HG03469 (cell line): ENCODE data around the gene MACF1.
A peak's percentile ranks its signal among the peaks of the same experiment; 100 is the strongest.

Source experiments
- ATAC-seq: cut with Tn5 transposase; IDR thresholded peaks from one replicate; pipeline ENCODE4 v1.9.1; 2021; ENCODE audit warnings: mild to moderate bottlenecking, moderate library complexity, moderate number of reproducible peaks; ENCODE audit not compliant: unreplicated experiment

Gene MACF1

GRCh38 chr1:39391691-39392679 lies 187.5 kb downstream of the MACF1 start:
- ATAC-seq, result no peak

DNA sequence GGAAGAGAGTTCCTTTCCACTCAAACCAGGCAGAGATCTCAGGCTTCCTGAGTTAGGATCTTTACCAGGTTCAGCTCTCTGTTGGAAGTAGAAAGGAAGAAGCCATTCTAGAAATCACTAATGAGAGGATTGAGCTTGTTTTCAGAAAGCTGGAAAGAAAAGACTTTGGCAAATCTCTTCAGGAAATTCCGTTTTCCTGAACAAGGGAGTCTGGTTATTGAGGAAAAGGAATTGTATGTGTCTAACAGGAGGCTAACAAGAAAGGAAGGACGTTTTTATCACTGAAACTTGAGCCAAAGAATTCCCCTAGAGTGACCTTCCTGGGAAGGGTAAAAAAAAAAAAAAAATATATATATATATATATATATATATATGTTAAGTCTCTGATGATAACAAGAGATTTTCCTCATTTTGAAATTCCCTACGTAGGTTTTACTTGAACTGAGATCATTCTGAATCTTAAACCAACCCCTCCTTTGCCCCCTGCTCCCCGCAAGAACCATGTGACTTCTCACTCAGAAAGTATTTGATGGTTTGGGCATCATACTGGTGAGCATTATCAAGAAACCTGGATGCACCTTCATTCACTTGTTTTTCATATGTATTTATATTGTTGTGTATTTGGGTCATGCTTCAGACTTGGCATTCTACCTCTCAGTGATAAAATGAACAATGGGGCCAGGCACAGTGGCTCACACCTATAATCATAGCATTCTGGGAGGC lies 188.5 kb downstream of the MACF1 start:
- no peak for ATAC-seq

DNA sequence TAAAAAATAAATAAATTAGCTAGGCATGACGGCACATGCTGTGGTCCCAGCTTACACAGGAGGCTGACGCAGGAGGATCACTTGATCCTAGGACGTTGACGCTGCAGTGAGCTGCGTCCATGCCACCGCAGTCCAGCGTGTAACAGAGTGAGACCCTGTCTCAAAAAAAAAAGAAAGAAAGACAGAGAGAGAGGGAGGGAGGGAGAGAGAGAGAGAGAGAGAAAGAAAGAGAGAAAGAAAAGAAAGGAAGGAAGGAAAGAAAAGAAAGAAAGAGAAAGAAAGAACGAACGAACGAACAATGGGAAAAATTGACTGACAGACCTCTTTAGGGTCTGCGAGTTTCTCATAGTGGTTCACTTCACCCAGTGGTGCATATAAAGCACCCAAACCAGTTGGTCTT lies 189.2 kb downstream of the MACF1 start:
- ATAC-seq, result no peak

DNA sequence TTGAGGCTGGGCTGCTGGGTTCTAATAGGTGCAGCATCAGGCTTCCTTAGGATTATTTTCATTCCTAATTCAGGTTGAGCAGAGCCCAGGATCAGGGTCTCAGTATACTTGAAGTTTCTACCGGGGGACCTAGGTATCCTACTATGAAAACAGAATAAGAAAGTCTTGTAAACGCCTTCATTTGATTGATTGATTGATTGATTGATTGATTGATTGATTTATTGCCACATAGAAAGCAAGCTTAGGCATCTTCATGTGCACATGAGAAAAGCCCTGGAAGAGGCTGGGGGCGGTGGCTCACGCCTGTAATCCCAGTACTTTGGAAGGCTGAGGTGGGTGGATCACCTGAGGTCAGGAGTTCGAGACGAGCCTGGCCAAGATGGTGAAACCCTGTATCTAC lies 189.6 kb downstream of the MACF1 start:
- no peak for ATAC-seq

GRCh38 chr1:39394598-39394997 lies 190.1 kb downstream of the MACF1 start:
- ATAC-seq, result no peak

GRCh38 chr1:39395357-39395831 lies 190.9 kb downstream of the MACF1 start:
- no peak for ATAC-seq

- no peak for ATAC-seq
These were observed 192.2 kb downstream of the MACF1 start for GRCh38 chr1:39396671-39397070.

GRCh38 chr1:39397487-39397886 lies 193.0 kb downstream of the MACF1 start:
- no peak for ATAC-seq

DNA sequence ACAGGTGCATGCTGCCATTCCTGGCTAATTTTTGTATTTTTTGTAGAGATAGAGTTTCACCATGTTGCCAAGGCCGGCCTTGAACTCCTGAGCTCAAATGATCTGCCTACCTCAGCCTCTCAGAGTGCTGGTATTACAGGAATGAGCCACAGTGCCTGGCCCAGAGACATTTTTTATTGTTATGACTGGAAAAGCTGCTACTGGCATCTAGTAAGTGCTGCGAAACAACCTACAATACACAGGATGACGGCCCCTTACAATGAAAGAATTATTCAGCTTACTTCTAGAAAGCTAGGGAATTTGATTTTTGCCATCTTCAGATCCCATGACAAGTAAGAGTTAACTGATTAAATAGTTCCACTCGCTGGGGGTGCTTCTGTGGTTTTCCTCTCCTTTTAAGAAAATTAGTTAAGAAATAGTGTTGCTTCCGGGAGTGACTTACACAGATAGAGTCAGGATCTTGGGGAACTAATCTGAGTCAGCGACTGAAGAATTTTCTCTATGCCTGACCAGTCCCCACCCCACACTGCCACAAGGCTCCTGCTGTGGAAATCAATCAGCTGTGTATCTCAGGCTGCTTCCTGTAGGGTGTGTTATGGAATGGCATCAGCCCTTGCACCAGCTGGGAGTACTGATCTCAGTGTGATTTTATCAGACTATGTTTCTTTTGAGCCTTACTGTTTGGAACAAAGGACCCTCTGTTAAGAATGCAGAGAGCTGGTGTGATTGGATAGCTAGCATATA lies 194.0 kb downstream of the MACF1 start:
- no peak for ATAC-seq

GRCh38 chr1:39401106-39401505 lies 196.6 kb downstream of the MACF1 start:
- ATAC-seq, result no peak

GRCh38 chr1:39404876-39405275 lies 200.4 kb downstream of the MACF1 start:
- no peak for ATAC-seq

DNA sequence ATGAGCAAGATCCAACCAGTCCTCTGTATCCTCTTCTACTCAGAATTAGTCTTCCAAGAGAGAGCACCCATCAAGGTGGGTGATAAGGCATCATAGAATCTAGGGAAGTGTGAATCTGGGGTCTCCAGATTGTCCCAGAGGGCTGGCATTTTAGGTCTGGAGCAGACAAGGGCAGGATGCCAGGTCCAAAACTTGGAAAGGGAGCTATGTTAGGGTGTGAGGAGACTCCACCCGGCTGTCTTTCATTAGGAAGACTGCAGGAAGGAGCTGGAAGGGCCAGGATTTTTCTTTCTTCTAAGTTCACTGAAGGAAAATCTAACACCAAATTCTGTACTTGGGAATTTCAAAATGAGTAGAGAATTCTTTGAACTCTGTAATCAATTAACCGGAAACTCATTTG lies 200.9 kb downstream of the MACF1 start:
- ATAC-seq, result no peak

GRCh38 chr1:39406533-39407450 lies 202.3 kb downstream of the MACF1 start:
- ATAC-seq, result no peak

GRCh38 chr1:39407510-39407895 lies 203.0 kb downstream of the MACF1 start:
- no peak for ATAC-seq

- ATAC-seq, result no peak
These were observed 203.6 kb downstream of the MACF1 start for GRCh38 chr1:39407896-39408640.

GRCh38 chr1:39408641-39409054 lies 204.2 kb downstream of the MACF1 start:
- peak; percentile 35 for ATAC-seq

DNA sequence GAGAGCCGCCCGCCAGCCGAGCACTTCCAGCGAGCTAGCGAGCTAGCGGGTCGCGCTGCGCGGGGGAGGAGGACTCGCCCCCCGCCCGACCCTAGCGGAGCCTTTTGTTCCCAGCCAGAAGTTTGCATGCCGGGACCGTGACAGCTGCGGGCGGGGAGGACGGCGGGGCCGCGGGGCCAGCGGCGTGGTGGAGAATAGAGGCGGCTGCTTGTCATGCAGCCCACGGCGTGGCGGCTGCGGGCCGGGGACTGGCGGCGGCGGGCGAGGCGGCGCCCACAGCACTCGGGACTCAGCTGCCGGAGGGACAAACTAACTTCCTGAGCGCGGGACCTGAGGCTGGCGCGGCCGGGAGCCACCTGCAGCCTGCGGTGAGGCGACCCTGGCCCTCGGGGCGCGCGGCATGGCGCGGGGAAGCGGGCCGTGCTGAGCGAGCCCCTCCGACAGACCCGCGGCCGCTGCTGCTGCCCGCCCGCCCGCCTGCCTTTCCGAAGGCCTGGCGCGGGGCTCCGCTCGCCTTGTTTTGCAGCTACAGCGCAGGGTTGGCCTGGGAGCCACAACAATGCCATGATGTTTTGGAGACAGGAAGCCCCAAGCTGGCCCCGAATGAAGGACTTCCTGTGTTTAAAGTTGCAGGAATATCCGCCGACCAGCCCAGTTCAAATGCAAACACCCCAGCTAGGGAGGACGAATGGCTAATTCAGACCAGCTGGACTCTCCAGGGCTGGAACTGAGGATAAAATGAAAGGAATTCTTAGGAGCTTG lies 204.7 kb downstream of the MACF1 start:
- ATAC-seq, result peak; percentile 20

DNA sequence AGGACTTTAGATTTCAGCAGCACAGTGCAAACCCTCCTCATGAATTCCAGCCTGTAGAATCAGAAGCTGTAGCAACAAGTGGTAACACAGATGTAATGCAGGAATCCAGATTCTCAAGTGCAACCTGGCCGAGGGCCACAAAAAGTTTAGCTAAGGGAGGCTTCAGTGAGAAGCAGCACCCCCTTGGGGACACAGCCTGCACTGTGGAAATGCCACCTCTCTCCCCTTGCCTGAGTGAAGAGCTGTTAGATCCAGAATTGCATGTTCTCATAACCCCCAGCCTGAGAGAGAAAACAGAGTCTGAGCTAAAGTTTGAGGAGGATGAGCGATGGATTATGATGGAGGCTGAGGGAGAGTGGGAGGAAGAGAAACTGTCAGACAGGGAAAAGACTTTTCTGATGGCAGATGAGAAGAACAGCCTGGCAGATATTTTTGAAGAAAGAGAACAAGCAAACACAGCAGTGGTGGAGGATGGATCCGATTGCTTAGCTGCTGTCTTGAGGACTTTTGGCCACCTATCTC lies 206.5 kb downstream of the MACF1 start:
- no peak for ATAC-seq
